SK-N-SH treated with all-trans-retinoic acid at 6 μM for 48 hours (cell line): ENCODE measurements around the gene GLIS1.

ENCODE experiments used
- ATAC-seq: fragments of 200-7000 bp; cut with Tn5 transposase; 3 replicates; pipeline ENCODE4 v1.9.1; 2020; ENCODE audit warnings: mild to moderate bottlenecking, moderate library complexity
- ARNTL ChIP-seq: fragments of 450-650 bp; formaldehyde crosslinking; IDR thresholded peaks from 2 replicates; pipeline ENCODE4 v1.5.0; 2020; ENCODE audit warnings: low read depth, mild to moderate bottlenecking, moderate library complexity, borderline replicate concordance
- BACH2 ChIP-seq: fragments of 250-450 bp; sonication (Bioruptor Pico); IDR thresholded peaks from 2 replicates; pipeline ENCODE4 v1.9.0; 2021; ENCODE audit warnings: mild to moderate bottlenecking, borderline replicate concordance
- ESRRG ChIP-seq: fragments of 250-450 bp; sonication (Bioruptor Pico); IDR thresholded peaks from 2 replicates; pipeline ENCODE4 v1.6.1; 2021; ENCODE audit warnings: mild to moderate bottlenecking
- OSR1 ChIP-seq: fragments of 250-450 bp; sonication (Bioruptor Pico); IDR thresholded peaks from 2 replicates; pipeline ENCODE4 v1.8.0; 2022; ENCODE audit warnings: moderate library complexity, mild to moderate bottlenecking, inconsistent platforms
- PPARA ChIP-seq: fragments of 250-450 bp; sonication (Bioruptor Pico); IDR thresholded peaks from 2 replicates; pipeline ENCODE4 v1.5.0; 2020; ENCODE audit warnings: mild to moderate bottlenecking, borderline replicate concordance
- RARB ChIP-seq: fragments of 250-450 bp; sonication (Bioruptor Pico); IDR thresholded peaks from 2 replicates; pipeline ENCODE4 v1.8.0; 2021; ENCODE audit warnings: mild to moderate bottlenecking, moderate library complexity
- SNAI2 ChIP-seq: fragments of 250-450 bp; sonication (Bioruptor Pico); IDR thresholded peaks from 2 replicates; pipeline ENCODE4 v1.5.0; 2020; ENCODE audit warnings: mild to moderate bottlenecking, moderate library complexity
- TOX ChIP-seq: fragments of 250-450 bp; sonication (Bioruptor Pico); IDR thresholded peaks from 2 replicates; pipeline ENCODE4 v1.8.0; 2021; ENCODE audit warnings: mild to moderate bottlenecking, moderate library complexity, borderline replicate concordance
- ZC3H10 ChIP-seq: fragments of 250-450 bp; sonication (Bioruptor Pico); IDR thresholded peaks from 2 replicates; pipeline ENCODE4 v1.5.1; 2021; ENCODE audit warnings: mild to moderate bottlenecking, moderate library complexity
- ZFP30 ChIP-seq: fragments of 450-650 bp; formaldehyde crosslinking; IDR thresholded peaks from 2 replicates; pipeline ENCODE4 v1.5.0; 2022; ENCODE audit warnings: mild to moderate bottlenecking, moderate library complexity
- ZNF565 ChIP-seq: fragments of 450-650 bp; formaldehyde crosslinking; conservative IDR thresholded peaks from 2 replicates; pipeline ENCODE4 v1.5.0; 2020; ENCODE audit warnings: low read depth, mild to moderate bottlenecking, moderate library complexity
- ZNF70 ChIP-seq: fragments of 450-650 bp; formaldehyde crosslinking; IDR thresholded peaks from 2 replicates; pipeline ENCODE4 v1.5.0; 2020; ENCODE audit warnings: mild to moderate bottlenecking, moderate library complexity
- ZNF8 ChIP-seq: fragments of 450-650 bp; formaldehyde crosslinking; IDR thresholded peaks from 2 replicates; pipeline ENCODE4 v1.5.0; 2020; ENCODE audit warnings: mild to moderate bottlenecking, moderate library complexity
- TF ChIP-seq, protein P1 (sequence below): fragments of 250-450 bp; sonication (Bioruptor Pico); IDR thresholded peaks from 2 replicates; pipeline ENCODE4 v1.5.0; 2020; ENCODE audit warnings: mild to moderate bottlenecking, moderate library complexity
- TF ChIP-seq, protein P2 (sequence below): fragments of 250-450 bp; sonication (Bioruptor Pico); IDR thresholded peaks from 2 replicates; pipeline ENCODE4 v1.8.0; 2021; ENCODE audit warnings: low read depth, mild to moderate bottlenecking, moderate library complexity, borderline replicate concordance
- TF ChIP-seq, protein P3 (sequence below): fragments of 250-450 bp; sonication (Bioruptor Pico); IDR thresholded peaks from 2 replicates; pipeline ENCODE4 v1.5.1; 2020; ENCODE audit warnings: low read depth, mild to moderate bottlenecking, moderate library complexity
- TF ChIP-seq, protein P4 (sequence below): fragments of 250-450 bp; sonication (Bioruptor Pico); IDR thresholded peaks from 2 replicates; pipeline ENCODE4 v1.5.1; 2021; ENCODE audit warnings: mild to moderate bottlenecking, moderate library complexity

The GLIS1 gene

DNA sequence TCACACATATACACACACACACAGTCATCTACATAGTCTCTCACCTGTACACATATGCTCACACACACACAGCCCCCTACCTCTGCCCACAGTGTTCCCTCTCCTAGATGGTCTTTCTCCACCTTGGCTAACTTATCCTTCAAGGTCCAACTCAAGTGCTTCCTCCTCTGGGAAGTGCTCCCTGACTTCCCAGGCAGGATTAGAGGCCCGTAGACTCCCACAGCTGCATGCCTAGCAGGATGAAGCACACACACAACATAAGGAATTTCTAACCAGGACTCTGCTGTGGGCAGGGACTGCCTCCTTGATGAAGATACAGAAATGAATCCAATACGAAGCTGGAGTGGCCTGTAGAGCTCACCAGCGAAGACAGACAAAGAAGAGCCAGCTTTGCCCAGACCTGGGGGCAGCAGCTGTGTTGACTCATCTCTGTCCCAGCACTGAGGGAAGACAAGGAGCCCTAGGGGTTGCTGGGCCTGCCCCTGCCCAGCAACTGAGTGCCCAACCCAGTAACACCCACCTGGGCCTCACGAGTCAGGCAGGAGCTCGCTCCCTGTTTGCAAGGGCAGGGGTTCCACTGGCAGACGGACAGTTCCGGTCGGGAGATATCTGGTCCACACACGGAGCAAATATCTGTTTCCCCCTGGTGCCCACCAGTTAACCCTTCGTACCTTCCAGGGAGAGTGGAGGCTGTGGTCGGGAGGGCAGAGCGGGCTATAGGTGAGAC, 178.9 kb downstream of the GLIS1 start:
- ATAC-seq: no peak
- TF ChIP-seq ARNTL: no peak
- TF ChIP-seq, protein P1, sequence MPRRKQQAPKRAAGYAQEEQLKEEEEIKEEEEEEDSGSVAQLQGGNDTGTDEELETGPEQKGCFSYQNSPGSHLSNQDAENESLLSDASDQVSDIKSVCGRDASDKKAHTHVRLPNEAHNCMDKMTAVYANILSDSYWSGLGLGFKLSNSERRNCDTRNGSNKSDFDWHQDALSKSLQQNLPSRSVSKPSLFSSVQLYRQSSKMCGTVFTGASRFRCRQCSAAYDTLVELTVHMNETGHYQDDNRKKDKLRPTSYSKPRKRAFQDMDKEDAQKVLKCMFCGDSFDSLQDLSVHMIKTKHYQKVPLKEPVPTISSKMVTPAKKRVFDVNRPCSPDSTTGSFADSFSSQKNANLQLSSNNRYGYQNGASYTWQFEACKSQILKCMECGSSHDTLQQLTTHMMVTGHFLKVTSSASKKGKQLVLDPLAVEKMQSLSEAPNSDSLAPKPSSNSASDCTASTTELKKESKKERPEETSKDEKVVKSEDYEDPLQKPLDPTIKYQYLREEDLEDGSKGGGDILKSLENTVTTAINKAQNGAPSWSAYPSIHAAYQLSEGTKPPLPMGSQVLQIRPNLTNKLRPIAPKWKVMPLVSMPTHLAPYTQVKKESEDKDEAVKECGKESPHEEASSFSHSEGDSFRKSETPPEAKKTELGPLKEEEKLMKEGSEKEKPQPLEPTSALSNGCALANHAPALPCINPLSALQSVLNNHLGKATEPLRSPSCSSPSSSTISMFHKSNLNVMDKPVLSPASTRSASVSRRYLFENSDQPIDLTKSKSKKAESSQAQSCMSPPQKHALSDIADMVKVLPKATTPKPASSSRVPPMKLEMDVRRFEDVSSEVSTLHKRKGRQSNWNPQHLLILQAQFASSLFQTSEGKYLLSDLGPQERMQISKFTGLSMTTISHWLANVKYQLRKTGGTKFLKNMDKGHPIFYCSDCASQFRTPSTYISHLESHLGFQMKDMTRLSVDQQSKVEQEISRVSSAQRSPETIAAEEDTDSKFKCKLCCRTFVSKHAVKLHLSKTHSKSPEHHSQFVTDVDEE (CRISPR knock-in tag): no peak
- TF ChIP-seq, protein P2, sequence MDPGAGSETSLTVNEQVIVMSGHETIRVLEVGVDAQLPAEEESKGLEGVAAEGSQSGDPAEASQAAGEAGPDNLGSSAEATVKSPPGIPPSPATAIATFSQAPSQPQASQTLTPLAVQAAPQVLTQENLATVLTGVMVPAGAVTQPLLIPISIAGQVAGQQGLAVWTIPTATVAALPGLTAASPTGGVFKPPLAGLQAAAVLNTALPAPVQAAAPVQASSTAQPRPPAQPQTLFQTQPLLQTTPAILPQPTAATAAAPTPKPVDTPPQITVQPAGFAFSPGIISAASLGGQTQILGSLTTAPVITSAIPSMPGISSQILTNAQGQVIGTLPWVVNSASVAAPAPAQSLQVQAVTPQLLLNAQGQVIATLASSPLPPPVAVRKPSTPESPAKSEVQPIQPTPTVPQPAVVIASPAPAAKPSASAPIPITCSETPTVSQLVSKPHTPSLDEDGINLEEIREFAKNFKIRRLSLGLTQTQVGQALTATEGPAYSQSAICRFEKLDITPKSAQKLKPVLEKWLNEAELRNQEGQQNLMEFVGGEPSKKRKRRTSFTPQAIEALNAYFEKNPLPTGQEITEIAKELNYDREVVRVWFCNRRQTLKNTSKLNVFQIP (CRISPR knock-in tag): no peak
- TF ChIP-seq, all 23 proteins: peak for 0

DNA sequence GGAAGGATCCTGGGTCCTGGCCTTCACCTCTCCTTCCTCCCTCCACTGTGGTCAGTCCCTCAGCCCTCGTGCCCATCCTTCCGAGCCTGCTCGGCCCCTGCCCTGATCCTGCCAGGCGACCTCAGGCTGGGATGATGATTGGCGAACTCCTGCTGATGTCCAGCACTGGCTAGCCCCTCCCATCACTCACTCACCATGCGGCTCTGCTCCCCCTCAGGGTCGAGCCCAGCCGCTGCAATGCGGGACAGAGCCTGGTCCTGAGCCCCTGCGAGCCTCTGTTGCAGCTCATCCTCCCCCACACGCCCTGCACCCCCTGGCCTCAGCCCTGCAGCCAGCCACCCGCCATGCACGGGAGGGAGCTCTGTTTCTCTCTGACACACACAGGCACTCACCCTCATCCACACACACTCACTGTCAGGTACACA, 179.6 kb downstream of the GLIS1 start:
- TF ChIP-seq TOX (CRISPR knock-in tag) (no peak), ESRRG (CRISPR knock-in tag) (no peak), OSR1 (CRISPR knock-in tag) (no peak), ZNF8 (CRISPR knock-in tag) (no peak), ZC3H10 (CRISPR knock-in tag) (no peak), BACH2 (CRISPR knock-in tag) (no peak), ZFP30 (CRISPR knock-in tag) (no peak), PPARA (no peak), SNAI2 (CRISPR knock-in tag) (no peak)
- TF ChIP-seq, protein P3, sequence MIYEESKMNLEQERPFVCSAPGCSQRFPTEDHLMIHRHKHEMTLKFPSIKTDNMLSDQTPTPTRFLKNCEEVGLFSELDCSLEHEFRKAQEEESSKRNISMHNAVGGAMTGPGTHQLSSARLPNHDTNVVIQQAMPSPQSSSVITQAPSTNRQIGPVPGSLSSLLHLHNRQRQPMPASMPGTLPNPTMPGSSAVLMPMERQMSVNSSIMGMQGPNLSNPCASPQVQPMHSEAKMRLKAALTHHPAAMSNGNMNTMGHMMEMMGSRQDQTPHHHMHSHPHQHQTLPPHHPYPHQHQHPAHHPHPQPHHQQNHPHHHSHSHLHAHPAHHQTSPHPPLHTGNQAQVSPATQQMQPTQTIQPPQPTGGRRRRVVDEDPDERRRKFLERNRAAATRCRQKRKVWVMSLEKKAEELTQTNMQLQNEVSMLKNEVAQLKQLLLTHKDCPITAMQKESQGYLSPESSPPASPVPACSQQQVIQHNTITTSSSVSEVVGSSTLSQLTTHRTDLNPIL (CRISPR knock-in tag): no peak
- TF ChIP-seq, protein P4, sequence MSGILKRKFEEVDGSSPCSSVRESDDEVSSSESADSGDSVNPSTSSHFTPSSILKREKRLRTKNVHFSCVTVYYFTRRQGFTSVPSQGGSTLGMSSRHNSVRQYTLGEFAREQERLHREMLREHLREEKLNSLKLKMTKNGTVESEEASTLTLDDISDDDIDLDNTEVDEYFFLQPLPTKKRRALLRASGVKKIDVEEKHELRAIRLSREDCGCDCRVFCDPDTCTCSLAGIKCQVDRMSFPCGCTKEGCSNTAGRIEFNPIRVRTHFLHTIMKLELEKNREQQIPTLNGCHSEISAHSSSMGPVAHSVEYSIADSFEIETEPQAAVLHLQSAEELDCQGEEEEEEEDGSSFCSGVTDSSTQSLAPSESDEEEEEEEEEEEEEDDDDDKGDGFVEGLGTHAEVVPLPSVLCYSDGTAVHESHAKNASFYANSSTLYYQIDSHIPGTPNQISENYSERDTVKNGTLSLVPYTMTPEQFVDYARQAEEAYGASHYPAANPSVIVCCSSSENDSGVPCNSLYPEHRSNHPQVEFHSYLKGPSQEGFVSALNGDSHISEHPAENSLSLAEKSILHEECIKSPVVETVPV (CRISPR knock-in tag): no peak
- no peak for ATAC-seq

DNA sequence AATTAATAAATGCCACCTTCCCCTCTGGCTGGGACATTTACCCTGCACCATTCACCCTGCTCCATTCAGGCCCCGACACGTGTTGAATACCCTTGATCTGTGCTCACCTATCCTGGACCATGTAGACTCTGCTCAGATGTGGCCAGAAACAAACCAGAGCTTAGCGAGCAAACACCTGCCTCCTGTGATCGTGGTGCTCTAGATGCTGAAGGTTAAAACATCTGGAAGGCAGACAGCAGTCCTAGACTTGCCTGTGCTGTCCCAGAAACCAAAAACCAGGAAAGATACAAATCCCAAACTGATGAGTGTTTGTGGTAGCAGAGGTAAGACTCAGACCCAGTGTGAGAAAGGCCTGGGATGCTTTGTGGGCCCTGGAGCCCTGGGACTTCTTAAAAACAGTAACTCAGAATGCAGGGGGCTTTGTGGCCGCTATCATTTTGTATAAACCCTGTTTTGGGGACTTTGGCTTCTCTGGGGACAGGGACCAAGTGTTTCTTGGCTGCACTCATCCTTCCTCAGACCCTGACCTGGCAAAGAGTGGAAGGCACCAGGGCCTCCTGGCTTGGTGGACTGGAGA, 180.1 kb downstream of the GLIS1 start:
- TF ChIP-seq ZNF8 (CRISPR knock-in tag) (no peak), BACH2 (CRISPR knock-in tag) (no peak), ESRRG (CRISPR knock-in tag) (no peak), ZNF70 (CRISPR knock-in tag) (no peak)
- ATAC-seq: no peak

DNA sequence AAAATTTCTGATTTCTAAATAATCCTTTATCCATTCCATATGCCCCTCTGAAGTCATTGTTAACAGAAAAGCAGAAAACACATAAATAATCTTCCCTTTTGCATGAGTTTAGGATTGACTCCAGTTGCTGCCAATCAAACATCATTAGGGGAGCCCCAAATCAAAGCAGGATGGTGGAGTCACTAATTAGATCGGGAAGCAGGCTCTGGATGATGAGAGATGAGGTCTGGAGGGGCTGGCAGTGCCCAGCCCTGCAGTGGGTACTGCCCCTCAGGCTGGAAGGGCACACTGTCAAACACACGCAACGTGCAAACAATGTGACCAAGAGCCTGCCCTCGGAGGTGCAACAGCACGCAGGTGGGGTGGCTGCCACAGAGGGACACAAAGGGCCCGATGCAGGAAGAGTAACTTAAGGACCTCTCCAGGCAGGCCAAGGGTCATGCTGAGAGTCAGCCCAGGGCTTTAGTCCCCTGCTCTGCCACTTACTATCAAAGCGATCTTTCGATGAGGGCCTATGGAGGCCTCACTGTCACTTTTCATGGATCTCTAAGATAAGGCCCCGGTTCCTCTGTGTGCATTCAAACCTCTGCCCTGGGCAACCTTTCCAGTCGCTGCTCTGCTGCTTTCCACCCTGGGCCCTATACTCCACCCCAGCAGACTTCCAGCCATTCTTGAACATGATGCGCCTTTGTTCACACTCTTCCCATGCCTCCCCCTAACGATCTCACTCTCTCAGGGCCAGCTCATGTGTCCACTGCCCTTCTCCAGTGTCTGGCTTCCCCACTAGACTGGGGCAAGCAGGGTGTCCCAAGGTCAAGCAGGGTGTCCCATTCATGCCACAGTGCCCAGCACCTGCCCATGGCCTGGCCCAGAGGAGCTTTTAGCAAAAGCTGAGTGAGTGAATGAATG, 180.9 kb downstream of the GLIS1 start:
- ATAC-seq: no peak; the same call in 2 of the 3 replicates
- TF ChIP-seq, protein P2 (CRISPR knock-in tag): no peak
- TF ChIP-seq ZNF565 (no peak), ZNF70 (CRISPR knock-in tag) (no peak), RARB (CRISPR knock-in tag) (no peak), ARNTL (no peak), ZC3H10 (CRISPR knock-in tag) (no peak)
- TF ChIP-seq, protein P4 (CRISPR knock-in tag): no peak
